ENCODE results near the gene SPATA24. TPM values are rescaled to one million over a fixed set of nuclear protein-coding genes. Genes with fewer than 3 reads are reported as not detected.

The SPATA24 gene
- total RNA-seq, 1 donor = 3.9 TPM

- DNase-seq (ENCODE audit: low read depth) = no peak
- TF ChIP-seq CTCF (IDR thresholded peaks at IDR 0.05; ENCODE audit: insufficient read depth, low read depth, low read length) = no peak
- H3K4me3 ChIP-seq (ENCODE audit: low read depth, low read length) = peak overlapping the region; percentile 64
Observed at GRCh38 chr5:139403418-139403786, 487 bp downstream of the SPATA24 start.

DNA sequence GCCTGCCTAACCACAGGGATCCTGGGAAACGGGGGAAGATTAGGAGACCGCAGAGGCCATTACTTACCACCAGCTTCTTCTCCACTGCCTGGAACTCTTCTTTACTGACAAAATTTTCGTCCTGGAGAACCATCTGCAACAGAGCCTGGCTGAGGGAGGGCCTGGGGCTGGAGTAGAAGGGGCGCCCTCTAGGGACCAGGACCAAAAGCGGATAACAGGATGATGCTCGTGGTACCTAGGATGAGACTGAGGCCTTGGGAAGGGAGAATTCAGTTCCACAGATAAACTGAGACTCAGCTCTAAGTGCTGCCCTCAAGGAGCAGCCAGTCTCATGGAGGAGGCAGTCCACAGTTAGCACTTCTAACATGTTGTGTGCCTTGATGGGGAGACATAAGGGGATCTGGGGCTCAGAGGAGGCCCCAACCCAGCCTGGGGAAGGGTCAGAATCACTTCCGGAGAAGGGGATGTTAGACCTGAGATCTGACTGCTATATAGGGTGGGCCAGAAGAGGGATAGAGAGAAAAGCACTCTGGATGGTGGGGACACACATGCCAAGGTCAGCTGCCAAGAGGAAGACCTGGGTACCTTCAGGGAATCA is 1.2 kb downstream of the SPATA24 start:
- DNase-seq (ENCODE audit: low read depth) = no peak
- H3K4me3 ChIP-seq (ENCODE audit: low read depth, low read length) = no peak overlapping the region
- TF ChIP-seq CTCF (IDR thresholded peaks at IDR 0.05; ENCODE audit: insufficient read depth, low read depth, low read length) = peak; percentile 51

DNA sequence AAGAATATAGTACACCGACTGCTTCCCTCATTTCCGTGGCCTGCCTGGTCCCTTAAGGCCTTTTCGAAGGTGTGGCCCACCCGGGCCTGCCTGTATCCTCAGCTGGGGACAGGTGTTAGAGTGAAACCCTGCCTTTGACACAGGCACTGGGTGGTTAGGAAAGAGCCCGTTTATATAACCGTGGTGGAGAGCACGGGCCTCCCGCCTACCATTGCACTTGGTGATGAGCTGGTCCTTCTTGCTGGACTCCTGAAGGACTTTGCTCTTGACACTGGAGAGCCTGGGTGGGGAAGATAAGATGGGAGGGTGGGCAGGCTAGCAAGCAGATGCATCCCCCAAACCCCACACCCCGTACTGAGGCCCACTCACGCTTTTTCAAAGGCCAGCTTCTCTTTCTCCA is 2.3 kb downstream of the SPATA24 start:
- no peak for TF ChIP-seq CTCF (IDR thresholded peaks at IDR 0.05; ENCODE audit: insufficient read depth, low read depth, low read length)
- DNase-seq (ENCODE audit: low read depth) = no peak
- H3K4me3 ChIP-seq (ENCODE audit: low read depth, low read length) = no peak overlapping the region

DNA sequence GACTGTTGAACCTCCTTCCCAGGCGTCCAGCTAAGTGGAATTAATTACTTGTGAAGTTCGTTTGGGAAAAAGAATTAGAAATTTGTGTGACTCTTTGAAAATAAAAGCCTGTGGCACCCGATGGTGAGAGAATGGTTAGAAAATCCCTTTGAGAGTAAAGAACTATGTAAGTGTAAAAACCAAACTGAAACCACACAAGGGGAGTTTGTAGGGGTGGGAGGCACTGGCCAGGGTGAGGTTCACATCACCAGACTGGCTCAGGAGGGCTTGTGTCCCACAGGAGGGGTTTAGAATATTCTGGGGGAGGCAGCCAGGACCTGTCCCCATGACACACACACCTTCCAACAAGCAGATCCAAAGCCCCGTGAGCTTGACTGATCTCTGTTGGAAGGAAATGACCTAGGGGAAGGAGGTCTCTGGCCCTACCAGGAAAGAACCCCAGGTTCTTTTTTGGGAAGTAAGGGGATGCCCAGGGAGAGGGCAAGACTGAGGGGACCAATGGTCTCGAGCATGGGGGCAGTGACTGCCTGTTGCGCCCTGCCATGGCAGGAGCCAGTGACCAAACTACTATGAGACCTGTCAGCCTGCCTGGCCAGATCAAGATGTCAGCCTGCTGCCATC is 4.3 kb downstream of the SPATA24 start:
- DNase-seq (ENCODE audit: low read depth) = no peak
- TF ChIP-seq CTCF (IDR thresholded peaks at IDR 0.05; ENCODE audit: insufficient read depth, low read depth, low read length) = no peak
- H3K4me3 ChIP-seq (ENCODE audit: low read depth, low read length) = no peak overlapping the region

DNA sequence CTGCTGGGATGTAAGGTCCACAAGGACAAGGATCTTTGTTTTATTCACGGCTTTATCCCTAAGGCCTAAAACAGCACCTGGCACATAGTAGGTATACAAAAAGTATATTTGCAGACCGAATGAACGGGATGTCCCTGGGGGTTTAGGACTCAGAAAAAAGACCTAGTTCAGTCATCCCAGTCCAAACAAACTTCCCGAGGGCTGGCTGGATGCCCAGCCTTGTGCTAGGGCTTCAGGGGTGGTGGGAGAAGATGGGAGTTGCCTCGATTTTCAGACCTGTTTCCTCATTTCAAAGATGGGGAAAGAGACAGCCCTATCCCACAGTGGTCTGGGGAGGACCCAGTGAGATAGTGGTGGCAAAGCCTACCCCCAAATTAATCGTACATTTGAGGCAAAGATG is 6.0 kb downstream of the SPATA24 start:
- DNase-seq (ENCODE audit: low read depth) = no peak
- no peak for TF ChIP-seq CTCF (IDR thresholded peaks at IDR 0.05; ENCODE audit: insufficient read depth, low read depth, low read length)
- no peak overlapping the region for H3K4me3 ChIP-seq (ENCODE audit: low read depth, low read length)

DNA sequence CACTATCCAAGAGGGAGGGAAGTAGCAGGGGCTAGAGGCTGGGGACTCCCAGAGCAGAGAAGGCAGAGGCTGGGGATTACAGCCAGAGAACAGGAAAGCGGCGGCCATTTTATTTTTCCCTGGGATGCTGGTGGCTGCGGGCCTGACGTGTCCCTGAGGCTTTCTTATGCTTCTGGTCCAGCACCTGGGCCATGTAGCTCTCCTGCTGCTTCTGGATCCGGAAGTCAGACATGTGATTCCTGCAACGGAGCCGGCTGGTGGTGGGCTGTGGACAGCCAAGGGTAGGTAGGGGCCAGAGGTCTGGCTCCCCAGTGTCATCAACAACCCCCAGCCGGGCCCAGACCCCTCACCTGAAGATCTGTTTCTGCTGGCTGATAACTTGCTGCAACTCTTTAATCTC is 7.2 kb downstream of the SPATA24 start:
- H3K4me3 ChIP-seq (ENCODE audit: low read depth, low read length) = no peak overlapping the region
- no peak for DNase-seq (ENCODE audit: low read depth)
- TF ChIP-seq CTCF (IDR thresholded peaks at IDR 0.05; ENCODE audit: insufficient read depth, low read depth, low read length) = no peak

All from fibroblast of villous mesenchyme (primary cell).